ENCODE data around the gene ERI3. TPM values are rescaled to one million over a fixed set of nuclear protein-coding genes. Genes with fewer than 3 reads are reported as not detected.

ERI3 gene
- total RNA-seq, 4 donors from 2014 or later: 11.2 to 30.4 (median 20.8) TPM

GRCh38 chr1:44347280-44347679, 7.8 kb downstream of the ERI3 start:
- Histone ChIP-seq H3K27ac (peak overlapping the region in 2 of 4 donors; percentile 26 to 27), H3K36me3 (no peaks in the 10 kb centered on the region), H3K9me3 (no peaks in the 10 kb centered on the region), H3K4me3 (no peak overlapping the region), H3K4me1 (no peaks in the 10 kb centered on the region), H3K27me3 (no peaks in the 10 kb centered on the region)
- WGBS, 2 donors (ENCODE audit: low coverage in 1 of 2): 58 to 62% methylated on average over 4 of the region's 4 CpGs
- TF ChIP-seq POLR2AphosphoS5 (IDR thresholded peaks at IDR 0.05) (no peak), EP300 (IDR thresholded peaks at IDR 0.05; ENCODE audit: low read depth) (no peak), CTCF (IDR thresholded peaks at IDR 0.05) (no peak), POLR2A (IDR thresholded peaks at IDR 0.05) (no peak)
- intact Hi-C loops (cut with DNase I; ENCODE audit: low total_unique reads): no loop called here
- DNase-seq: no peak
- in situ Hi-C loops (cut with MboI; ENCODE audit: low pct_ligation_motif_present in 1 of 4, low pct_unique_long_range_greater_than_20kb in 1 of 4, low sequenced_read_pairs in 3 of 4): no loop called here

DNA sequence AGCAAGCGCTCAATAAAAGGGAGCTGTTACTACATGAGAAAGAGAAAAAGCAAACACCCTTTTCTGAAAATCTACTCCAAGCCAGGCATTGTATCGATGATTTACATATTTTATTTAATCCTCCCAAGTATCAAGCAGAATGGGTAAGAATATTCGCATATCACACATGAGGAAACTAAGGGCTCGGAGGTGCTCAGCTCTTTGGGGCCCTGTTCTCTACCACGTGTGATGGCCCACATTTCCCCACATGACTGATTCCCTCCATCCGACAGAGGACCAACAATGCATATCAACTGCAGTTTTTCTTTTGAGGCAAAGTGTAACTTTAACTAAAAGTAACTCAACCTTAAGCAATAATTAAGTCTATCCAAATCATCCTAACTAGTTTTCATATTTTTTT, 8.2 kb downstream of the ERI3 start:
- WGBS, 2 donors (ENCODE audit: low coverage in 1 of 2): 76 to 89% methylated on average over 6 of the region's 6 CpGs
- TF ChIP-seq CTCF (IDR thresholded peaks at IDR 0.05) (no peak), POLR2AphosphoS5 (IDR thresholded peaks at IDR 0.05) (no peak), EP300 (IDR thresholded peaks at IDR 0.05; ENCODE audit: low read depth) (no peak), POLR2A (IDR thresholded peaks at IDR 0.05) (no peak)
- intact Hi-C loops (cut with DNase I; ENCODE audit: low total_unique reads) (no loop called here), in situ Hi-C loops (cut with MboI; ENCODE audit: low pct_ligation_motif_present in 1 of 4, low pct_unique_long_range_greater_than_20kb in 1 of 4, low sequenced_read_pairs in 3 of 4) (no loop called here)
- H3K4me1 ChIP-seq: no peaks in the 10 kb centered on the region
- no peak overlapping the region for H3K4me3 ChIP-seq
- H3K36me3 ChIP-seq: no peaks in the 10 kb centered on the region
- peak overlapping the region in 2 of 4 donors; percentile 26 to 27 for H3K27ac ChIP-seq
- no peaks in the 10 kb centered on the region for H3K27me3 ChIP-seq
- no peak for DNase-seq
- no peaks in the 10 kb centered on the region for H3K9me3 ChIP-seq

DNA sequence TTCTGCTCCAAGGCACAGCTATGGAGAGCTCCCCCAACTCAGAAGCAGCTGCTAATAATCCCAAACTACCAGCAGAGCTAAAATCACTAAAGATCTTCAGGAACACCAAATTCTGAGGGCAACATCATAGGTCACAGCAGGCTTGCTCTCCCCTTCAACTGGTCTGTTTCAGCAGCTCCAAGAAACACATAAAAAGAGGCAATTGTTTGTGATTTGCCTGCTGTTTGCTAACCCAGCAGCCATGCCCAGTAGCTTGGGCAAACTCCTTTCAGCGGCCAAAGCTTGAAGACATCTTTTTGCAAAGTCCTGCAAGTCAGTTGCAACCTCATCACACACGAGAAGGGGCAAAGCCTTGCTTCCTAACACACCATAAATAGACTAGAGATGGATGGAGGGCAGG, 8.9 kb downstream of the ERI3 start:
- Histone ChIP-seq H3K9me3 (no peaks in the 10 kb centered on the region), H3K36me3 (no peaks in the 10 kb centered on the region), H3K4me1 (no peaks in the 10 kb centered on the region), H3K27me3 (no peaks in the 10 kb centered on the region), H3K27ac (no peak overlapping the region), H3K4me3 (no peak overlapping the region)
- intact Hi-C loops (cut with DNase I; ENCODE audit: low total_unique reads): no loop called here
- 83% methylated on average over 2 of the region's 2 CpGs; no CpG with 5 or more reads in 1 of the 2 donors for WGBS, 2 donors (ENCODE audit: low coverage in 1 of 2)
- no peak for DNase-seq
- in situ Hi-C loops (cut with MboI; ENCODE audit: low pct_ligation_motif_present in 1 of 4, low pct_unique_long_range_greater_than_20kb in 1 of 4, low sequenced_read_pairs in 3 of 4): no loop called here
- TF ChIP-seq EP300 (IDR thresholded peaks at IDR 0.05; ENCODE audit: low read depth) (no peak), POLR2A (IDR thresholded peaks at IDR 0.05) (no peak), POLR2AphosphoS5 (IDR thresholded peaks at IDR 0.05) (no peak), CTCF (IDR thresholded peaks at IDR 0.05) (no peak)

DNA sequence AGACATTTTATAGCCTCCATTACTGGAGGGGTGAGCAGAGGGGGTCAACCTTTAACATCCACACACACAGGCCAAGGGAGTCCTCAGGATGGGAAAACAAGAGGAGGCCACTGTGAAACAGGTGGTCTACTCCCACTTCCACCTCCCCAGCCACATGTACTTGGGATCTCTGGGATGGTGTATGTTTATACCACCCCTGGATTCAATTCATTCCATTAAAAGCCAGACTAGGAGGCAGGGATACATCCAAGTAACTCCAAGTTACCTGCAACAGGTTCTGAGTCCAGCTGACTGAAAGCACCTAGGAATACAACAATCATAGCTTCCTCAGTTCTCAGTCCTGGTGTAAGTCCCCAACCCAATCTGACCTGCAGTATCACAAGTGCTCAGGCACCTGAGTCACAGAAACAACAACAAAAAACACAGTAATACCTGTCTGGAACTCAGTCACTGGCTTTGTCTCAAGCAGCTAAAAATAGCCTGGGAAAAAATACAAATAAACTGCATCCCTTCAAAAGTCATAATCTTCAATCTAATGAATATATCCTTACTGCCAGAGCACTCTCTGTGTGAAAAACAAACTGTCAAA, 9.8 kb downstream of the ERI3 start:
- no peaks in the 10 kb centered on the region for H3K27me3 ChIP-seq
- intact Hi-C loops (cut with DNase I; ENCODE audit: low total_unique reads): no loop called here
- TF ChIP-seq EP300 (IDR thresholded peaks at IDR 0.05; ENCODE audit: low read depth) (no peak), POLR2AphosphoS5 (IDR thresholded peaks at IDR 0.05) (no peak), POLR2A (IDR thresholded peaks at IDR 0.05) (no peak)
- no peak for DNase-seq
- no peak overlapping the region for H3K4me3 ChIP-seq
- H3K36me3 ChIP-seq: no peaks in the 10 kb centered on the region
- no peak overlapping the region for H3K27ac ChIP-seq
- in situ Hi-C loops (cut with MboI; ENCODE audit: low pct_ligation_motif_present in 1 of 4, low pct_unique_long_range_greater_than_20kb in 1 of 4, low sequenced_read_pairs in 3 of 4): no loop called here
- no peaks in the 10 kb centered on the region for H3K9me3 ChIP-seq
- H3K4me1 ChIP-seq: no peaks in the 10 kb centered on the region

GRCh38 chr1:44339731-44340130, 15.3 kb downstream of the ERI3 start:
- no peak overlapping the region for H3K27ac ChIP-seq
- H3K4me3 ChIP-seq: no peak overlapping the region
- peaks cover 0 to 18% (median 0%) of the 10 kb centered on the region in 4 donors for H3K36me3 ChIP-seq
- in situ Hi-C loops (cut with MboI; ENCODE audit: low pct_ligation_motif_present in 1 of 4, low pct_unique_long_range_greater_than_20kb in 1 of 4, low sequenced_read_pairs in 3 of 4) (no loop called here), intact Hi-C loops (cut with DNase I; ENCODE audit: low total_unique reads) (no loop called here)
- no peaks in the 10 kb centered on the region for H3K9me3 ChIP-seq
- no peaks in the 10 kb centered on the region for H3K4me1 ChIP-seq
- TF ChIP-seq EP300 (IDR thresholded peaks at IDR 0.05; ENCODE audit: low read depth): no peak
- no peak for TF ChIP-seq POLR2AphosphoS5 (IDR thresholded peaks at IDR 0.05)
- TF ChIP-seq POLR2A (IDR thresholded peaks at IDR 0.05): no peak
- no peak for TF ChIP-seq CTCF (IDR thresholded peaks at IDR 0.05)
- WGBS, 2 donors (ENCODE audit: low coverage in 1 of 2): 83 to 94% methylated on average over 1 to 4 of the region's 4 CpGs
- no peaks in the 10 kb centered on the region for H3K27me3 ChIP-seq
- DNase-seq: no peak
